CD4-positive, alpha-beta T cell (primary cell): Measurements from ENCODE around the gene DSCAML1. TPM values are rescaled to one million over a fixed set of nuclear protein-coding genes. Genes with fewer than 3 reads are reported as not detected.

Source experiments
- ATAC-seq: fragments of 200-7000 bp; cut with Tn5 transposase; one replicate; pipeline ENCODE4 v1.10.0; 2022; ENCODE audit warnings: mild to moderate bottlenecking; ENCODE audit not compliant: poor library complexity
- CTCF ChIA-PET: fragments of 350-600 bp; sonication (Branson Sonifier 250); formaldehyde crosslinking; loops from one replicate; lab custom pipeline; 2021; ENCODE audit warnings: antibody characterized with exemption, inconsistent platforms; lab: Charles Lee
- POLR2A ChIA-PET: fragments of 350-600 bp; sonication (Branson Sonifier 250); formaldehyde crosslinking; loops from one replicate; lab custom pipeline; 2021; ENCODE audit warnings: antibody characterized with exemption, inconsistent platforms; lab: Charles Lee
- DNase-seq, 14 experiments: peaks; one replicate each; pipeline ENCODE4 v3.0.0-alpha.2; 2013 to 2020; ENCODE audit warnings: mixed read lengths in 2 of 14
- H3K27ac ChIP-seq, 2 donors: one replicate each; pipeline versions ENCODE4 v1.5.1 to v1.7.0; 2013; ENCODE audit warnings: low read length in 2 of 2, low read depth in 1 of 2, mild to moderate bottlenecking in 1 of 2
- H3K27me3 ChIP-seq, 2 experiments: 1 replicate in 1 of 2; 2 replicates in 1 of 2; pipeline versions ENCODE4 v1.6.1 to v1.7.0; 2013; ENCODE audit warnings: low read length in 2 of 2, control low read depth in 1 of 2, mild to moderate bottlenecking in 1 of 2, moderate library complexity in 1 of 2; ENCODE audit not compliant: insufficient read depth in 2 of 2, control insufficient read depth in 1 of 2
- H3K36me3 ChIP-seq: one replicate; pipeline ENCODE4 v1.6.1; 2013; ENCODE audit warnings: low read length, control low read depth; ENCODE audit not compliant: insufficient read depth
- H3K4me1 ChIP-seq: one replicate; pipeline ENCODE4 v1.6.1; 2013; ENCODE audit warnings: low read length, control low read depth; ENCODE audit not compliant: insufficient read depth
- H3K4me3 ChIP-seq: one replicate; pipeline ENCODE4 v1.5.1; 2013; ENCODE audit warnings: mild to moderate bottlenecking, low read length, moderate library complexity
- H3K9me3 ChIP-seq, 2 experiments: 1 replicate in 1 of 2; 2 replicates in 1 of 2; pipeline versions ENCODE4 v1.6.1 to v1.7.0; 2013; ENCODE audit warnings: low read length in 2 of 2, mild to moderate bottlenecking in 2 of 2, control low read depth in 1 of 2, moderate library complexity in 1 of 2; ENCODE audit not compliant: control insufficient read depth in 1 of 2, insufficient read depth in 1 of 2
- H3K27ac Mint-ChIP-seq: one replicate; pipeline ENCODE4 v1.8.0; 2020; ENCODE audit warnings: mixed read lengths
- H3K27me3 Mint-ChIP-seq: one replicate; pipeline ENCODE4 v1.8.0; 2021; ENCODE audit warnings: mixed read lengths
- H3K36me3 Mint-ChIP-seq: one replicate; pipeline ENCODE4 v1.8.0; 2021; ENCODE audit warnings: low read depth, mixed read lengths
- H3K4me1 Mint-ChIP-seq: one replicate; pipeline ENCODE4 v1.8.0; 2021; ENCODE audit warnings: low read depth, mixed read lengths
- H3K4me3 Mint-ChIP-seq: one replicate; pipeline ENCODE4 v1.8.0; 2020; ENCODE audit warnings: mild to moderate bottlenecking, mixed read lengths
- H3K9me3 Mint-ChIP-seq: one replicate; pipeline ENCODE4 v1.8.0; 2020; ENCODE audit warnings: mixed read lengths
- intact Hi-C, 2 experiments: fragments of 100-400 bp; cut with DNase I in 1 of 2; cut with micrococcal nuclease in 1 of 2; formaldehyde crosslinking; loops; one replicate each; pipeline versions ENCODE4 v1.15.1 to v1.9.0; 2023 to 2025; cut with DNase I, micrococcal nuclease
- total RNA-seq, 174 experiments: library from RNA in 2 of 174; stranded (reverse) in 2 of 174; gene quantifications; one replicate each; pipeline ENCODE4 v1.2.3 and lab custom pipeline; 2021 to 2026
- TF ChIP-seq, protein P1 (sequence below): fragments of 200-600 bp; IDR thresholded peaks from one replicate; pipeline ENCODE4 v1.8.0; 2022; ENCODE audit warnings: antibody characterized with exemption, mild to moderate bottlenecking

The DSCAML1 gene
- total RNA-seq, 2 experiments from 2014 or later, result 0.22 to 0.61 TPM

DNA sequence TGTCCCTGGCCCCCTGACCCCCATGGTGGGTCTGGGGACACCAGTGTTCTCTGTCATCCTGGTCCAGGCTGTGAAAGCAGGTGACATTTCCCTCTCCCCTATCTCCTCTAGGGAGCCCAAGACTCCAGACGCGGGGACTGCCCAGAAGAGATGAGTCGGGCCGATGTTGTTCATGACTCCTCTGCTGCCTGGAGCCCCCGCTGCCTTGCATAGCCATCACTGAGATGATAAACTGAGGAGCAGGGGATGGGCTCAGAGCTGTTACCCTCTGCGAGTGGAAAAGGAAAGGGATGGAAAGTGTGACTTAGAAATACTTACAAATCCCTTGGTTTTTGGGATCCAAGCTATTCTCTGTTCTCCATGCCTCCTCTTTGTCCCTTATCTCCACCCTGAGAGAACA is 209.6 kb downstream of the DSCAML1 start:
- H3K4me1 ChIP-seq, result no peaks in the 10 kb centered on the region
- H3K36me3 Mint-ChIP-seq, result no peaks in the 10 kb centered on the region
- no peak for ATAC-seq
- H3K27ac Mint-ChIP-seq, result no peak overlapping the region
- H3K4me3 ChIP-seq, result no peak overlapping the region
- no peaks in the 10 kb centered on the region for H3K9me3 Mint-ChIP-seq
- intact Hi-C loops, result no loop called here
- DNase-seq, result no peak
- POLR2A ChIA-PET, result no interaction called here
- peaks cover 0 to 4% of the 10 kb centered on the region in 2 experiments for H3K9me3 ChIP-seq
- no peak overlapping the region for H3K4me3 Mint-ChIP-seq
- peaks cover 2 to 7% of the 10 kb centered on the region in 2 experiments for H3K27me3 ChIP-seq
- CTCF ChIA-PET, result no interaction called here
- TF ChIP-seq, protein P1, sequence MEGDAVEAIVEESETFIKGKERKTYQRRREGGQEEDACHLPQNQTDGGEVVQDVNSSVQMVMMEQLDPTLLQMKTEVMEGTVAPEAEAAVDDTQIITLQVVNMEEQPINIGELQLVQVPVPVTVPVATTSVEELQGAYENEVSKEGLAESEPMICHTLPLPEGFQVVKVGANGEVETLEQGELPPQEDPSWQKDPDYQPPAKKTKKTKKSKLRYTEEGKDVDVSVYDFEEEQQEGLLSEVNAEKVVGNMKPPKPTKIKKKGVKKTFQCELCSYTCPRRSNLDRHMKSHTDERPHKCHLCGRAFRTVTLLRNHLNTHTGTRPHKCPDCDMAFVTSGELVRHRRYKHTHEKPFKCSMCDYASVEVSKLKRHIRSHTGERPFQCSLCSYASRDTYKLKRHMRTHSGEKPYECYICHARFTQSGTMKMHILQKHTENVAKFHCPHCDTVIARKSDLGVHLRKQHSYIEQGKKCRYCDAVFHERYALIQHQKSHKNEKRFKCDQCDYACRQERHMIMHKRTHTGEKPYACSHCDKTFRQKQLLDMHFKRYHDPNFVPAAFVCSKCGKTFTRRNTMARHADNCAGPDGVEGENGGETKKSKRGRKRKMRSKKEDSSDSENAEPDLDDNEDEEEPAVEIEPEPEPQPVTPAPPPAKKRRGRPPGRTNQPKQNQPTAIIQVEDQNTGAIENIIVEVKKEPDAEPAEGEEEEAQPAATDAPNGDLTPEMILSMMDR, result no peak
- H3K4me1 Mint-ChIP-seq, result no peaks in the 10 kb centered on the region
- H3K36me3 ChIP-seq, result no peaks in the 10 kb centered on the region
- no peak overlapping the region for H3K27ac ChIP-seq
- H3K27me3 Mint-ChIP-seq, result peaks cover 21% of the 10 kb centered on the region

DNA sequence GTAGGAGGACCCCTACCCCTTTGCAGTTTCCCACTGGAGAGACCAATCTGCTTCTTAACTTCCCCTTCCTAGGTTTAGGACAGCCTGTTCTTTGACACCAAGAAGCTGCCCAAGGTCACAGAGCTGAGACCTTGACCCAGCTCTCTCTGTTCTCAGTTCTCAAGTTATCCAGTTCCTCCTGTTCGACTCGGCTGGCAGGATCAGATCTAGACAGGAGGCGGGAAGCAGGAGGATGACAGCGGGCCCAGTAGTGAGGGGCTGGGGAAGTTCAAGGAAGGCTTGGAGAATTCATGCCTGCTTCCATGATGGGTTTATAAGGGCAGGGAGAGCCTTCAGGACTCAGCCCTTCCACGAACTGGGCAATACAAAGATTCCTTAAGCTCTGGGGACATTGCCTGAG is 210.6 kb downstream of the DSCAML1 start:
- H3K4me1 Mint-ChIP-seq, result no peaks in the 10 kb centered on the region
- intact Hi-C loops, result no loop called here
- DNase-seq (no peak), ATAC-seq (no peak)
- Histone ChIP-seq H3K27ac (no peak overlapping the region), H3K9me3 (peaks cover 0 to 4% of the 10 kb centered on the region in 2 experiments), H3K36me3 (no peaks in the 10 kb centered on the region), H3K4me3 (no peak overlapping the region), H3K27me3 (peaks cover 2 to 7% of the 10 kb centered on the region in 2 experiments), H3K4me1 (no peaks in the 10 kb centered on the region)
- H3K9me3 Mint-ChIP-seq, result no peaks in the 10 kb centered on the region
- TF ChIP-seq, protein P1, result no peak
- CTCF ChIA-PET, result no interaction called here
- H3K36me3 Mint-ChIP-seq, result no peaks in the 10 kb centered on the region
- peaks cover 17% of the 10 kb centered on the region for H3K27me3 Mint-ChIP-seq
- H3K27ac Mint-ChIP-seq, result no peak overlapping the region
- POLR2A ChIA-PET, result no interaction called here
- no peak overlapping the region for H3K4me3 Mint-ChIP-seq

DNA sequence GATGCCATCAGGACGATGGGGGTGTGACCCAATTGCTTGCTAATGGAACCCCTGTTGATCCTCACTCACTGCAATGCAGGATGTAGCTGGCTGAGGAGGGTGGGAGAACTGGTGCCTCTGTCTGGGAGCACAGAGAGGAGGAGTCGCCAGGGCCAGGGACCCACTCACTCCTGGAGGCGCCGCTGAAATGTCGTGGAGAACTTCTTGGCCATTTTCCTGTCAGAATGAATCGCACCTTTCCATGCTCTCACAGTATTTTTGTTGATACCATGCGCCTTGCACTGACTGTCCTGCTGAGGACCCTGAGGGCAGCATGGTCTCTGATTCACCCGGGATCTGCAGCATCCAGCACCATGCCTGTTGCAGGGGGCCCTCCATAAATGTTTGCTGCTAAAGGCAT is 211.4 kb downstream of the DSCAML1 start:
- no peak for DNase-seq
- H3K27me3 Mint-ChIP-seq, result peaks cover 17% of the 10 kb centered on the region
- intact Hi-C loops, result no loop called here
- no peak overlapping the region for H3K27ac Mint-ChIP-seq
- no peaks in the 10 kb centered on the region for H3K9me3 Mint-ChIP-seq
- no peak overlapping the region for H3K4me3 Mint-ChIP-seq
- no peaks in the 10 kb centered on the region for H3K36me3 Mint-ChIP-seq
- peaks cover 0 to 4% of the 10 kb centered on the region in 2 experiments for H3K9me3 ChIP-seq
- H3K4me1 Mint-ChIP-seq, result no peaks in the 10 kb centered on the region
- no peak for ATAC-seq
- H3K4me3 ChIP-seq, result no peak overlapping the region
- no peaks in the 10 kb centered on the region for H3K36me3 ChIP-seq
- POLR2A ChIA-PET, result no interaction called here
- no peak overlapping the region for H3K27ac ChIP-seq
- CTCF ChIA-PET, result no interaction called here
- TF ChIP-seq, protein P1, result no peak
- H3K27me3 ChIP-seq, result peaks cover 2 to 7% of the 10 kb centered on the region in 2 experiments
- H3K4me1 ChIP-seq, result no peaks in the 10 kb centered on the region
